Ovary (tissue), 9 donors: ENCODE measurements around the gene TIMP2. TPM values are rescaled to one million over a fixed set of nuclear protein-coding genes. Genes with fewer than 3 reads are reported as not detected.

Source experiments
- DNase-seq, 5 donors: peaks; one replicate each; pipeline ENCODE4 v3.0.0-alpha.2; 2019 to 2020
- H3K27ac ChIP-seq, 2 donors: fragments of 200-600 bp; one replicate each; pipeline versions ENCODE4 v1.5.1 to v1.8.0; 2019 to 2022
- H3K27me3 ChIP-seq: fragments of 200-600 bp; one replicate; pipeline ENCODE4 v1.8.0; 2022
- H3K36me3 ChIP-seq: fragments of 200-600 bp; sonication (generic); one replicate; pipeline ENCODE4 v1.5.1; 2019
- H3K4me1 ChIP-seq: one replicate; pipeline ENCODE4 v1.8.1; 2013; ENCODE audit warnings: mild to moderate bottlenecking, moderate library complexity; ENCODE audit not compliant: insufficient read depth
- H3K4me3 ChIP-seq: fragments of 200-600 bp; sonication (generic); one replicate; pipeline ENCODE4 v1.5.1; 2017
- H3K9me3 ChIP-seq, 2 donors: fragments of 200-600 bp in 1 of 2; sonication (generic) in 1 of 2; one replicate each; pipeline versions ENCODE4 v1.5.1 to v1.8.1; 2013 to 2019; ENCODE audit warnings: mild to moderate bottlenecking in 1 of 2, moderate library complexity in 1 of 2
- CTCF ChIP-seq, 3 donors: fragments of 450-650 bp in 2 of 3; fragments of 200-600 bp in 1 of 3; IDR thresholded peaks; one replicate each; pipeline versions ENCODE4 v1.5.1 to v1.8.0; 2016 to 2022; ENCODE audit warnings: antibody characterized with exemption in 3 of 3, mild to moderate bottlenecking in 1 of 3
- EP300 ChIP-seq: sonication (generic); formaldehyde crosslinking; IDR thresholded peaks from one replicate; pipeline ENCODE4 v1.6.1; 2017; ENCODE audit warnings: antibody characterized with exemption
- POLR2A ChIP-seq: fragments of 450-650 bp; IDR thresholded peaks from one replicate; pipeline ENCODE4 v1.6.1; 2017; ENCODE audit warnings: antibody characterized with exemption, mild to moderate bottlenecking, moderate library complexity
- WGBS, 3 donors: extraction: QIAGEN DNeasy Blood & Tissue Kit in 1 of 3; methylation state at CpG; one replicate each; pipeline versions ENCODE4 v1.1.5 to v1.1.7; 2013 to 2017; 5-methylcytosine and 5-hydroxymethylcytosine counted together
- intact Hi-C, 4 donors: fragments of 100-400 bp; cut with DNase I; formaldehyde crosslinking; loops; one replicate each; pipeline versions ENCODE4 v1.11.0 to v1.15.1; 2022 to 2023
- polyA plus RNA-seq, 2 donors: library from polyadenylated mRNA; stranded (reverse); fragments of 200-250 nt in 1 of 2; fragments of 350-450 nt in 1 of 2; fragmentation: Illumina TruSeq in 1 of 2; extraction: RNeasy Lipid Tissue Mini Kit (QIAGEN cat#74804) in 1 of 2; gene quantifications; one replicate each; pipeline ENCODE4 v1.2.3, GENCODE V29; 2013 to 2014
- total RNA-seq, 7 donors: library from RNA; depleted of rRNA in 2 of 7; stranded (reverse); fragments of >200 nt in 2 of 7; fragmentation: NEBNext Ultra II Directional in 3 of 7; extraction: Animal tissue kit (Norgen Biotek cat#: 25700) in 3 of 7; gene quantifications; one replicate each; pipeline versions ENCODE4 v1.1.0 to v1.2.4, GENCODE V29; 2016 to 2023
- donor health status: DM: no; HTN: no; CAD: no; lungs with moderate emphysema.
- donor health status: DM: no; HTN: no; CAD: no.
- donor health status: Bipolar disorder and iron deficiency.
- donor health status: DM: yes; HTN: yes; CAD: no.
- donor health status: DM: no; HTN: no; CAD: no.
- donor health status: DM: yes; HTN: yes; CAD: no.

Gene TIMP2
- total and polyA plus RNA-seq, 9 donors = 221 to 1,422 (median 693) TPM

DNA sequence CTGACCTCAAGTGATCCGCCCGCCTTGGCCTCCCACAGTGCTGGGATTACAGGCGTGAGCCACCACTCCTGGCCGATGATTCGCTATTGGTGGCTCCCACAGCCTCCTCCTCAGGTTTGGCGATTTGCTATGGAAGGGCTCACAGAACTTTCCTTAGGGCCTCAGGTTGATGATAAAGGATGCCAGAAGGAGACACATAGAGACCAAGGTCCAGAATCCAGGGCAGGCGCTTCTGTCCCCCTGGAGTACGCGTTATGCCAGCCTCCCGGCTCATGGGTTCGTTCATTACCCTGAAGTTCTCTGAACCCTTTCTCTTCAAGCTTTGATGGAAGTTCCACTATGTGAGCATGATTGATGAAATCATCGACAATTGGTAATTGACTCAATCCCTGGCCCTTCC lies 34.6 kb upstream of the TIMP2 start:
- Histone ChIP-seq H3K36me3 (no peaks in the 10 kb centered on the region), H3K4me3 (no peak overlapping the region), H3K9me3 (no peaks in the 10 kb centered on the region), H3K27me3 (no peaks in the 10 kb centered on the region), H3K4me1 (no peaks in the 10 kb centered on the region), H3K27ac (no peak overlapping the region)
- TF ChIP-seq CTCF (IDR thresholded peaks at IDR 0.05) = no peak
- TF ChIP-seq EP300 = no peak
- no peak for TF ChIP-seq POLR2A
- intact Hi-C loops = no loop called here
- 95 to 98% (median 96%) methylated on average over 12 of the region's 12 CpGs for WGBS, 3 donors
- DNase-seq = no peak

- no peaks in the 10 kb centered on the region for H3K9me3 ChIP-seq
- WGBS, 3 donors = 53 to 68% (median 60%) methylated on average over 7 of the region's 7 CpGs
- no peak overlapping the region for H3K4me3 ChIP-seq
- peaks cover 5% of the 10 kb centered on the region for H3K4me1 ChIP-seq
- no peak overlapping the region for H3K27ac ChIP-seq
- DNase-seq = peak in 1 of 5 donors; percentile 29
- intact Hi-C loops = no loop called here
- no peaks in the 10 kb centered on the region for H3K36me3 ChIP-seq
- no peak for TF ChIP-seq POLR2A
- H3K27me3 ChIP-seq = no peaks in the 10 kb centered on the region
Observed at GRCh38 chr17:78958641-78959127, 33.5 kb upstream of the TIMP2 start.

DNA sequence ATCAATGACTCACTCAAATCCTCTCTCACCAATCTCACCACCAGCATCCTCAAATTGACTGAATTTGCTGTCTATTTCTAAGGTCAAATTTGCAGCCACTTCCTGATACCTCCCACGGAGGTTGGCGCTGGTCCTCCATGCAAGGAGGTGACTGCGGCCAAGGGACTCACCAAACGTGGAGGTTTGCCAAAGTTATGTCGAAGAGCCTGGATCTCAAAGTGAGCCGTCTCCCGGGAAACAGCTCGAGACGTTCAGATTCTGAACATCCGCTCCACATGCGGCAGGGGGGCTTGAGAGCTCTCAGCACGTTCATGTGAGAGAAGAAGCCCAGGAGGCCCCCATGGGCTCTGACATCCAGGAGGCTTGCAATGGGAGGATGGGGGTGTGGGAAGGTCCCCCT lies 31.9 kb upstream of the TIMP2 start:
- TF ChIP-seq CTCF (IDR thresholded peaks at IDR 0.05) (no peak), EP300 (no peak), POLR2A (no peak)
- 49 to 57% (median 50%) methylated on average over 12 of the region's 12 CpGs for WGBS, 3 donors

GRCh38 chr17:78956254-78956653 lies 31.1 kb upstream of the TIMP2 start:
- H3K27me3 ChIP-seq = no peaks in the 10 kb centered on the region
- DNase-seq = no peak
- H3K27ac ChIP-seq = no peak overlapping the region
- no peak overlapping the region for H3K4me3 ChIP-seq
- no peaks in the 10 kb centered on the region for H3K36me3 ChIP-seq
- H3K9me3 ChIP-seq = no peaks in the 10 kb centered on the region
- intact Hi-C loops = no loop called here
- 87 to 92% (median 90%) methylated on average over 11 of the region's 11 CpGs for WGBS, 3 donors
- no peak for TF ChIP-seq POLR2A
- peaks cover 16% of the 10 kb centered on the region for H3K4me1 ChIP-seq

More for the DNA sequence above, 31.9 kb upstream of the TIMP2 start:
- DNase-seq = peak in 1 of 5 donors; percentile 25
- intact Hi-C loops = no loop called here
- Histone ChIP-seq H3K27me3 (no peaks in the 10 kb centered on the region), H3K36me3 (no peaks in the 10 kb centered on the region), H3K4me1 (peaks cover 14% of the 10 kb centered on the region), H3K9me3 (no peaks in the 10 kb centered on the region), H3K4me3 (no peak overlapping the region), H3K27ac (no peak overlapping the region)

- H3K27ac ChIP-seq = peak overlapping the region in 1 of 2 donors; percentile 84
- 89 to 93% (median 90%) methylated on average over 14 of the region's 14 CpGs for WGBS, 3 donors
- intact Hi-C loops = no loop called here
- no peaks in the 10 kb centered on the region for H3K36me3 ChIP-seq
- no peak overlapping the region for H3K4me3 ChIP-seq
- peaks cover 16% of the 10 kb centered on the region for H3K4me1 ChIP-seq
- H3K27me3 ChIP-seq = no peaks in the 10 kb centered on the region
- no peak for DNase-seq
- no peak for TF ChIP-seq POLR2A
- TF ChIP-seq EP300 = no peak
- TF ChIP-seq CTCF (IDR thresholded peaks at IDR 0.05) = no peak
- no peaks in the 10 kb centered on the region for H3K9me3 ChIP-seq
Observed at GRCh38 chr17:78954684-78955083, 29.5 kb upstream of the TIMP2 start.
